KMS-11 (cell line): ENCODE data around the gene R3HCC1L.

Experiments
- H2AFZ ChIP-seq: fragments of 200-600 bp; sonication (generic); 2 replicates; pipeline ENCODE4 v1.6.1; 2016; ENCODE audit warnings: antibody characterized with exemption, mixed run types, low read depth
- H3K27ac ChIP-seq: fragments of 200-600 bp; sonication (generic); 2 replicates; pipeline ENCODE4 v1.6.1; 2016; ENCODE audit warnings: mild to moderate bottlenecking, mixed run types
- H3K27me3 ChIP-seq: fragments of 200-600 bp; sonication (generic); 2 replicates; pipeline ENCODE4 v1.6.1; 2017; ENCODE audit warnings: mild to moderate bottlenecking, low read depth, mixed run types, moderate library complexity; ENCODE audit not compliant: insufficient read depth
- H3K36me3 ChIP-seq: fragments of 200-600 bp; sonication (generic); 2 replicates; pipeline ENCODE4 v1.6.1; 2017; ENCODE audit warnings: mild to moderate bottlenecking, mixed run types; ENCODE audit not compliant: insufficient read depth
- H3K4me1 ChIP-seq: fragments of 200-600 bp; sonication (generic); 2 replicates; pipeline ENCODE4 v1.6.1; 2016; ENCODE audit warnings: mild to moderate bottlenecking, low read depth, mixed run types; ENCODE audit not compliant: poor library complexity, severe bottlenecking
- H3K4me2 ChIP-seq: fragments of 200-600 bp; sonication (generic); 2 replicates; pipeline ENCODE4 v1.7.0; 2016; ENCODE audit warnings: mild to moderate bottlenecking, mixed run types
- H3K4me3 ChIP-seq: fragments of 200-600 bp; sonication (generic); IDR thresholded peaks from 2 replicates; pipeline ENCODE4 v1.6.1; 2017; ENCODE audit warnings: low read depth, low read length, mixed read lengths; ENCODE audit not compliant: insufficient read depth
- H3K79me2 ChIP-seq: fragments of 200-600 bp; sonication (generic); 2 replicates; pipeline ENCODE4 v1.6.1; 2016; ENCODE audit warnings: low read depth, mixed run types; ENCODE audit not compliant: insufficient read depth
- H3K9ac ChIP-seq: fragments of 200-600 bp; sonication (generic); 2 replicates; pipeline ENCODE4 v1.6.1; 2016; ENCODE audit warnings: mild to moderate bottlenecking, mixed run types
- H4K20me1 ChIP-seq: fragments of 200-600 bp; sonication (generic); 2 replicates; pipeline ENCODE4 v1.6.1; 2016; ENCODE audit warnings: mild to moderate bottlenecking, mixed run types; ENCODE audit not compliant: insufficient read depth
- TF ChIP-seq, protein P1 (sequence below): fragments of 200-600 bp; sonication (generic); conservative IDR thresholded peaks from 2 replicates; pipeline ENCODE4 v1.6.1; 2017; ENCODE audit warnings: low read depth, mild to moderate bottlenecking, antibody characterized with exemption, low read length, moderate library complexity, mixed read lengths

Gene R3HCC1L

DNA sequence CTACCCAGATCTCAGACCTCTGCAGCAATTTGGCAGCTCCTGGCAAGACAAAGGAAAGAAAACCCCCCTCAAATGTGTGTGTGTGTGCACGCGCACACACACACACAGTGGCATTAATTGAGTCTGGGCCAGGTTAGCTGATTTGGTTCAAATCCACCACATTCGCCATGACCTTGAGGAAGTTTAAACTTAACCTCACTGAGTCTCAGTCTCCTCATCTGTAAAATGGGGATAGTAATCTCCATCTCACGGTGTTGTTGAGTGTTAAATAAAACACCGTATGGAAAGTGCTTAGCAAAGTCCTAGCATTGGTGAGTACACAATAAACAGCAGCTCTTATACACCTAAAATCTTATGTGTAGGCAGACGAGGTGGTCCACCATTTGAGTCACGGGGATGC is 128.6 kb downstream of the R3HCC1L start:
- Histone ChIP-seq H2AFZ (no peak overlapping the region), H3K4me3 (no peak overlapping the region), H3K4me1 (peaks cover 12% of the 10 kb centered on the region), H3K36me3 (no peaks in the 10 kb centered on the region), H3K79me2 (no peaks in the 10 kb centered on the region), H3K4me2 (no peak overlapping the region), H4K20me1 (no peaks in the 10 kb centered on the region), H3K27me3 (no peaks in the 10 kb centered on the region), H3K27ac (no peak overlapping the region), H3K9ac (no peak overlapping the region)
- TF ChIP-seq, protein P1, sequence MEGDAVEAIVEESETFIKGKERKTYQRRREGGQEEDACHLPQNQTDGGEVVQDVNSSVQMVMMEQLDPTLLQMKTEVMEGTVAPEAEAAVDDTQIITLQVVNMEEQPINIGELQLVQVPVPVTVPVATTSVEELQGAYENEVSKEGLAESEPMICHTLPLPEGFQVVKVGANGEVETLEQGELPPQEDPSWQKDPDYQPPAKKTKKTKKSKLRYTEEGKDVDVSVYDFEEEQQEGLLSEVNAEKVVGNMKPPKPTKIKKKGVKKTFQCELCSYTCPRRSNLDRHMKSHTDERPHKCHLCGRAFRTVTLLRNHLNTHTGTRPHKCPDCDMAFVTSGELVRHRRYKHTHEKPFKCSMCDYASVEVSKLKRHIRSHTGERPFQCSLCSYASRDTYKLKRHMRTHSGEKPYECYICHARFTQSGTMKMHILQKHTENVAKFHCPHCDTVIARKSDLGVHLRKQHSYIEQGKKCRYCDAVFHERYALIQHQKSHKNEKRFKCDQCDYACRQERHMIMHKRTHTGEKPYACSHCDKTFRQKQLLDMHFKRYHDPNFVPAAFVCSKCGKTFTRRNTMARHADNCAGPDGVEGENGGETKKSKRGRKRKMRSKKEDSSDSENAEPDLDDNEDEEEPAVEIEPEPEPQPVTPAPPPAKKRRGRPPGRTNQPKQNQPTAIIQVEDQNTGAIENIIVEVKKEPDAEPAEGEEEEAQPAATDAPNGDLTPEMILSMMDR: no peak

DNA sequence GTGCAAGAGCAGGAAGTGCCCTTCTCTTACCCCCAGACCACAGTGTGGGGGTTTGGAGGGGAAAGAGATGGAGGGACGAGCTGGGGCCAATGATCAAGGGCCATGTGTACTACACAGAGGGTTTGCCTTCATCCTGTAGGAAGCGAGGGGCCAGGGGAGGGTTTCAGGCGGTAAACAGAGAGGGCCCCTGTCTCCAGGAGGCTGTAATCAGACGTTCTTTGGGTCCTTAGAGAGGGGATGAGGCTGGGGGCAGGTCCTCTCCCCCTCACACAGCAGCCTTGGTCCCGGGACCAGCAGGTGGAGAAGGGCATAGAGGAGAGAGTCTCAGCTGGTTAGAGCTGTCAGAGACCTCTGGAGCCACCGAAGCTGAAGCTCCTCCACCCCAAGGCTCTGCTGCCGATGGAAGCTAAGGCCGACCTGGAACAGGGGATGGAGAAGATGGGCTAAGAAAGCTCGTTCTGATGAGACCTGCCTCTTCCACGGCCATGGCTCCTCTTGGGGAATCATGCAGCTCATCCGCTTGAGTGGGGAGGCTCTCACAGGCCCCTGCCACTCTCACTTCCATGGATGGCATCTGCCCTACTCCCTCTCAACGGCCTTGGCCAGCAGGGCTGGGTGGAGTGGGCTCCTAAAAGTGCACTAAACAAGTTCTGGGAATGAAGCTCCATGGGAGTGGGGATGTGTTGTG is 130.1 kb downstream of the R3HCC1L start:
- Histone ChIP-seq H3K36me3 (no peaks in the 10 kb centered on the region), H3K4me3 (no peak overlapping the region), H3K27me3 (no peaks in the 10 kb centered on the region), H3K9ac (no peak overlapping the region), H4K20me1 (no peaks in the 10 kb centered on the region), H2AFZ (no peak overlapping the region), H3K79me2 (no peaks in the 10 kb centered on the region), H3K27ac (no peak overlapping the region), H3K4me2 (no peak overlapping the region), H3K4me1 (peaks cover 8% of the 10 kb centered on the region)
- TF ChIP-seq, protein P1: no peak

DNA sequence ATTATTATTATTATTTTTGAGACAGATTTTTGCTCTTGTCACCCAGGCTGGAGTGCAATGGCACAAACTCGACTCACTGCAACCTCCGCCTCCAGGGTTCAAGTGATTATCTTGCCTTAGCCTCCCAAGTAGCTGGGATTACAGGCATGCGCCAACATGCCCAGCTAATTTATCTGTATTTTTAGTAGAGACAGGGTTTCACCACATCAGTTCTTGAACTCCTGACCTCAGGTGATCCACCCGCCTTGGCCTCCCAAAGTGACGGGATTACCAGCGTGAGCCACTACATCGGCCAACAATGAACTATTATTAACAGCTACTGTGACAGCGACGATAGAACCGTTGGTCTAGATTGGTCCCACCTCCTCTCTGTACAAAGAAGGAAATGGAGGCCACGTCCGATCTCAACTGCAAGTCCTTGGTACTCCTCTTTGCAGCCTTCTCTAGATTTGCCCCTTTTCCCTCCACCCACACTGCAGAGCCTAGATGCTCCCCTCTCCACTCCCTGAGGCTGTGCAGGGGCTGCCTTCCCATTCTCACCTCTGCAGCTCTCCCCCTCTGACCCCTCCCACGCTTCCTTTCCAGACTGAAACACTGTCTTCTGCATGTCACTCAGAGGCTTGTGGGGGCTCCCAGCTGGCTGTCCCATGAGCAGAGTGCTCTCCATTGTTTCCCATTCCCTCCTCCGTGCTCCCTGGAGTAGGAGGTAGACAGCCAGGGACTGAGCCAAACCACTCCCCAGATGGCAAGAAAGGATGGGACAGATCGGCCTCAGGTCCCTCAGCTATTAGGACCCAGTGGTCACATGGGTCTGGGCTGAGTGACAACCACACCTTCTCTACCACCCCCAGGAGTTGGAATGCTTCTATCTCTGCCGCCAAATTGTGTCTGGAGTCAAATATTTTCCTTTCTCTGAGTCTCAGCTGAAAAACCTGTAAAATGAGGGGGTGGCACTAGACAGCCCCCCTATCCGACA is 131.2 kb downstream of the R3HCC1L start:
- no peaks in the 10 kb centered on the region for H3K36me3 ChIP-seq
- H4K20me1 ChIP-seq: no peaks in the 10 kb centered on the region
- H3K27ac ChIP-seq: no peak overlapping the region
- H3K4me3 ChIP-seq: no peak overlapping the region
- no peaks in the 10 kb centered on the region for H3K27me3 ChIP-seq
- H3K9ac ChIP-seq: no peak overlapping the region
- no peak overlapping the region for H2AFZ ChIP-seq
- H3K4me1 ChIP-seq: peaks cover 7% of the 10 kb centered on the region
- TF ChIP-seq, protein P1: no peak
- H3K4me2 ChIP-seq: no peak overlapping the region
- H3K79me2 ChIP-seq: no peaks in the 10 kb centered on the region

DNA sequence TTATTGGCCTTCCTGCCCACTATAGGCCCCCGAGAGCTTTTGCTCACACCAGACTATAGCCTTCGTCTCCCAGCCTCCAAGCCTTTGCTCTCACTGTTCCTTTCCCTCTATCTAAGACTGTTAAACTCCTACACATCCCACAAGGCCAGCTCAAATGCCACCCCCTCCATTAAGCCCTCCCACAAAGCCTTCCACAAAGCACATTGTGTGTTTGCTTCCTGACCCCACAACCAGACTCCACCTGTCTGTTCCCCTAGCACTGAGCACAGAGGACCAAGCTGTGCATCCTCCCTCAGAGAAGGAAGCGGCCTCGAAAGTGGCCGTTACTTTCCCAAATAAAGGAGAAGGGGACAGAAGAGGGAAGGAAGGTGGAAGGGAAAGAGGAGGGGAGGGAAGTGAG is 132.2 kb downstream of the R3HCC1L start:
- H2AFZ ChIP-seq: no peak overlapping the region
- H3K36me3 ChIP-seq: no peaks in the 10 kb centered on the region
- no peaks in the 10 kb centered on the region for H3K27me3 ChIP-seq
- no peak overlapping the region for H3K4me3 ChIP-seq
- H3K79me2 ChIP-seq: no peaks in the 10 kb centered on the region
- peaks cover 7% of the 10 kb centered on the region for H3K4me1 ChIP-seq
- no peaks in the 10 kb centered on the region for H4K20me1 ChIP-seq
- H3K9ac ChIP-seq: no peak overlapping the region
- no peak overlapping the region for H3K27ac ChIP-seq
- H3K4me2 ChIP-seq: no peak overlapping the region
- TF ChIP-seq, protein P1: no peak
